ENCODE data around the gene HMGN4.

DNA sequence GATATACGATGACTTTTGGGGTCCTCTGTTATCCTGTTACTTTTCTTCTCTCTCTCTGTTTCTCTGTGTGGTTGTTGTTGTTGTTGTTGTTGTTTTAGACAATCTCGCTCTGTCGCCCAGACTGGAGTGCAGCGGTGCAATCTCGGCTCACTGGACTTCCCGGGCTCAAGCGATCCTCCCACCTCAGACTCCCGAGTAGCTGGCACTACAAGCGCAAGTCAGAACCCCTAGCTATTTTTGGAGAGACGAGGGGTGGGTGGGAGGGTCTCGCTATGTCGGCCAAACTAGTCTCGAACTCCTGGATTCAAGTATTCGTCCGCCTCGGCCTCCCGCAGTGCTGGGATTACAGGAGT lies 39.5 kb downstream of the HMGN4 start:
- TF ChIP-seq EZH2phosphoT487 (IDR thresholded peaks at IDR 0.05; ENCODE audit: low read length) (no peak), EZH2 (optimal IDR thresholded peaks at IDR 0.05; ENCODE audit: low read depth, low read length) (no peak)
- TF ChIP-seq, protein P1, sequence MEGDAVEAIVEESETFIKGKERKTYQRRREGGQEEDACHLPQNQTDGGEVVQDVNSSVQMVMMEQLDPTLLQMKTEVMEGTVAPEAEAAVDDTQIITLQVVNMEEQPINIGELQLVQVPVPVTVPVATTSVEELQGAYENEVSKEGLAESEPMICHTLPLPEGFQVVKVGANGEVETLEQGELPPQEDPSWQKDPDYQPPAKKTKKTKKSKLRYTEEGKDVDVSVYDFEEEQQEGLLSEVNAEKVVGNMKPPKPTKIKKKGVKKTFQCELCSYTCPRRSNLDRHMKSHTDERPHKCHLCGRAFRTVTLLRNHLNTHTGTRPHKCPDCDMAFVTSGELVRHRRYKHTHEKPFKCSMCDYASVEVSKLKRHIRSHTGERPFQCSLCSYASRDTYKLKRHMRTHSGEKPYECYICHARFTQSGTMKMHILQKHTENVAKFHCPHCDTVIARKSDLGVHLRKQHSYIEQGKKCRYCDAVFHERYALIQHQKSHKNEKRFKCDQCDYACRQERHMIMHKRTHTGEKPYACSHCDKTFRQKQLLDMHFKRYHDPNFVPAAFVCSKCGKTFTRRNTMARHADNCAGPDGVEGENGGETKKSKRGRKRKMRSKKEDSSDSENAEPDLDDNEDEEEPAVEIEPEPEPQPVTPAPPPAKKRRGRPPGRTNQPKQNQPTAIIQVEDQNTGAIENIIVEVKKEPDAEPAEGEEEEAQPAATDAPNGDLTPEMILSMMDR (IDR thresholded peaks at IDR 0.05; ENCODE audit: low read length), result no peak
